ENCODE results near the gene WWOX. TPM values are rescaled to one million over a fixed set of nuclear protein-coding genes. Genes with fewer than 3 reads are reported as not detected.
A peak's percentile ranks its signal among the peaks of the same experiment; 100 is the strongest.

The WWOX gene
- total RNA-seq, 2 donors from 2014 or later = 33.8 to 82.5 TPM

DNA sequence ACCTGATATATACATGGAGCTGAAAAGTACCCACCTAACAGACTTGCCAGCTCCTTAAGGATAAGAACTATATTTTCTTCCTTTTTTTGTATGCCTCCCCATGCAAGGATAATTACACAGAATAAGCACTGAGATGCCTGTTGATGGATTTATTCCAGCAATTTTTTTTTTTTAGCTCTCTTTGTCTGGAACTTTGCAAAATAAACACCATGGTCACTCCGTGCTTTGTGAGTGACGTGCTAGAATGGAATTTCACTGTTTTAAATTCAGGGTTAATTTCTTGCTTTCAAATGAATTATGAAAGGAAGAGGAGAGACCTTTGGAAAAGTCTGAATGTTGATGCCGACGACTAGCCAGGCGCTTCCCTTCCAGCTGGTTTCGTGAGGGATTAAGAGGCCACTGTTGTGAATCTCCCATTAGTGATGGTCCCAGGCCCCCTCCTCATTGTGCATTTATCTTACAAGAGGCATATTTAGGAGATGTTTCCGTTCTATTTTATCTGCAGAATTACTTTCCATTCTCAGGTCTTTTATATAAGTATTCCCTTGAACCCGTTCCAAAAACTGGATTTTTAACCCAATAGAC is 529.1 kb downstream of the WWOX start:
- H3K9me3 ChIP-seq = no peaks in the 10 kb centered on the region
- H3K36me3 ChIP-seq = no peaks in the 10 kb centered on the region
- DNase-seq (ENCODE audit: low spot score) = no peak
- H3K27ac ChIP-seq = no peak overlapping the region
- no peak for ATAC-seq (ENCODE audit: insufficient number of reproducible peaks, low FRiP score, low read depth)
- H3K4me1 ChIP-seq (ENCODE audit: control insufficient read depth in 1 of 2, low read depth in 2 of 2) = peaks cover 3 to 14% of the 10 kb centered on the region in 2 donors
- peak overlapping the region; percentile 6 for H3K4me3 ChIP-seq
- H3K27me3 ChIP-seq (replicated peaks; ENCODE audit: insufficient read depth) = no peaks in the 10 kb centered on the region
- TF ChIP-seq, protein P1, sequence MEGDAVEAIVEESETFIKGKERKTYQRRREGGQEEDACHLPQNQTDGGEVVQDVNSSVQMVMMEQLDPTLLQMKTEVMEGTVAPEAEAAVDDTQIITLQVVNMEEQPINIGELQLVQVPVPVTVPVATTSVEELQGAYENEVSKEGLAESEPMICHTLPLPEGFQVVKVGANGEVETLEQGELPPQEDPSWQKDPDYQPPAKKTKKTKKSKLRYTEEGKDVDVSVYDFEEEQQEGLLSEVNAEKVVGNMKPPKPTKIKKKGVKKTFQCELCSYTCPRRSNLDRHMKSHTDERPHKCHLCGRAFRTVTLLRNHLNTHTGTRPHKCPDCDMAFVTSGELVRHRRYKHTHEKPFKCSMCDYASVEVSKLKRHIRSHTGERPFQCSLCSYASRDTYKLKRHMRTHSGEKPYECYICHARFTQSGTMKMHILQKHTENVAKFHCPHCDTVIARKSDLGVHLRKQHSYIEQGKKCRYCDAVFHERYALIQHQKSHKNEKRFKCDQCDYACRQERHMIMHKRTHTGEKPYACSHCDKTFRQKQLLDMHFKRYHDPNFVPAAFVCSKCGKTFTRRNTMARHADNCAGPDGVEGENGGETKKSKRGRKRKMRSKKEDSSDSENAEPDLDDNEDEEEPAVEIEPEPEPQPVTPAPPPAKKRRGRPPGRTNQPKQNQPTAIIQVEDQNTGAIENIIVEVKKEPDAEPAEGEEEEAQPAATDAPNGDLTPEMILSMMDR (IDR thresholded peaks at IDR 0.05) = no peak

DNA sequence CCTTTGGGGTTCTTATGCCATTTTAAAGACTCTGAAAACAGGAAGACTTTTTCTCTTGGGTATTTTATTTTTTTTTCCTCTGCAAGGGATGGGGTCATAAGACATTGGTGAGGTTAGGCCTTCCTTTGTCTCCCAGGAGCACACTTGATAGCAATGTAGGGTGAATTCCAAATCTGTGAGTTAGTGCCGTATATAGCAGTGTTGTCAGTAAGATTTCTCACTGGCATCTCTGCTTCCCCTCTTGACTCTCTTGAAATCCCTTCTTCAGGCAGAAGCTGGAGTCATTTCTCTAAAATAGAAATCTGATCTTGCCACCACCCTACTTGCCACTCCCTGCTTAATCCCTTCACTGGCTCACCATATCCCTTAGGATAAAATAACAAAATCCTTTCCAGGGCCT is 529.7 kb downstream of the WWOX start:
- H3K27ac ChIP-seq = no peak overlapping the region
- no peaks in the 10 kb centered on the region for H3K36me3 ChIP-seq
- no peaks in the 10 kb centered on the region for H3K27me3 ChIP-seq (replicated peaks; ENCODE audit: insufficient read depth)
- H3K4me1 ChIP-seq (ENCODE audit: control insufficient read depth in 1 of 2, low read depth in 2 of 2) = peaks cover 3 to 14% of the 10 kb centered on the region in 2 donors
- DNase-seq (ENCODE audit: low spot score) = no peak
- TF ChIP-seq, protein P1 (IDR thresholded peaks at IDR 0.05) = no peak
- H3K4me3 ChIP-seq = no peak overlapping the region
- ATAC-seq (ENCODE audit: insufficient number of reproducible peaks, low FRiP score, low read depth) = no peak
- H3K9me3 ChIP-seq = no peaks in the 10 kb centered on the region

DNA sequence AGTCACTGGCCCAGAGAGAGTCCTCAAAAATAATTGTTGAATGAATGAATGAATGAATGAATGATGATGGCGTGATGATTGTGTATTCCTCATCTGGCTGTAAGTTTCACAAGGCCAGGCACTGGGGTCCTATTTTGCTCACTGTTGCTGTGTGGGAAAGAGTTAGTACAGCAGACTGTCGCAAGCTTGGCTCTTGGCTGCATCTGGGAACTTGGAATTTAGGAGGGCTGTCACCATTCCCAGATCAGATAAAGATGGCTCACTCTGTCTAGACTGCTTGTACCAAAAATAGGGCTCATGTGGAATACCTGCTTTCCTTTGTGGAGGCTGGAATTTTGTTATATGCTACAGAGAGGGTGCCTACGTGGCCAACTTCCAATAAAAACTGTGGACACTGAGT is 530.6 kb downstream of the WWOX start:
- peaks cover 3 to 14% of the 10 kb centered on the region in 2 donors for H3K4me1 ChIP-seq (ENCODE audit: control insufficient read depth in 1 of 2, low read depth in 2 of 2)
- H3K36me3 ChIP-seq = no peaks in the 10 kb centered on the region
- H3K9me3 ChIP-seq = no peaks in the 10 kb centered on the region
- H3K27ac ChIP-seq = no peak overlapping the region
- TF ChIP-seq, protein P1 (IDR thresholded peaks at IDR 0.05) = no peak
- H3K4me3 ChIP-seq = no peak overlapping the region
- H3K27me3 ChIP-seq (replicated peaks; ENCODE audit: insufficient read depth) = no peaks in the 10 kb centered on the region
- no peak for DNase-seq (ENCODE audit: low spot score)
- no peak for ATAC-seq (ENCODE audit: insufficient number of reproducible peaks, low FRiP score, low read depth)

DNA sequence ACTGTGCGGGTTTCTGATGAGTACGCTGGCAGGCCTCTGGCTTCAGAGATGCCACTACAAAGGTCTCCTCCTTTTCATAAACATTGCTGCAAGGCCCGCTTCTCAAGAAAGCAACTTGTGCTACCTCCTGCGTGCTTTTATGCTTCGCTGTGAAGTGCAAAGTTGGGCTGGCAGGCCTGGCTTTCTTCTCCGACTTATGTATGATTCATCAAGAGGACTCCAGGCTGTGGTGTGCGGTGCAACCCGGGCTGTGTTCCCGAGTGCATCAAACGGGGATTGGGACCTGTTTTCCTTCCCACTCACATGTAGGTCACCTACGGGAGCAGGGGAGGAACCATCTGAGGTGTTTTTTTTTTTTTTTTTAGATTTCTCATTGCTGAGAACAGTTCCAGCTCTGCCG is 534.1 kb downstream of the WWOX start:
- Histone ChIP-seq H3K36me3 (no peaks in the 10 kb centered on the region), H3K4me1 (ENCODE audit: control insufficient read depth in 1 of 2, low read depth in 2 of 2) (peaks cover 0 to 6% of the 10 kb centered on the region in 2 donors), H3K4me3 (no peak overlapping the region), H3K27ac (no peak overlapping the region), H3K27me3 (replicated peaks; ENCODE audit: insufficient read depth) (no peaks in the 10 kb centered on the region), H3K9me3 (no peaks in the 10 kb centered on the region)
- DNase-seq (ENCODE audit: low spot score) (no peak), ATAC-seq (ENCODE audit: insufficient number of reproducible peaks, low FRiP score, low read depth) (no peak)
- TF ChIP-seq, protein P1 (IDR thresholded peaks at IDR 0.05) = no peak

DNA sequence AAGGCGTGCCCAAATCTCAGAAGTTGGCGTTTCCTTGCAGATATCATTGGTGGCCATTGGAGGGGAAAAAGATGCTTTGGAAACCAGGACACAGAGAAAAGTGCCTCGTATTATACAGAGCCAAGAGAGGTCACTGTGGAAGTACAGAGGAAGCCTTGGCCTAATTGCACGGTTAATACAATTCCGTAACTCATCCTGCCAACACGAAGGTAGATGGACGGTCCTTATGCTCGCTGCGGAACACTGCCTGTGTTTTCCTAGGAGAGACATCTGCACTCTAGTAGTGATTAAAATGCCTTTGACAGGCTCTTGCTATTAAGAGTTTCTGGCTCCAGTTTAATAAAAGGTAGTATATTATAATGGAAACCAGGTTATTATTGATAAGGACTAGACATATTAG is 536.4 kb downstream of the WWOX start:
- no peak overlapping the region for H3K27ac ChIP-seq
- no peak for ATAC-seq (ENCODE audit: insufficient number of reproducible peaks, low FRiP score, low read depth)
- H3K27me3 ChIP-seq (replicated peaks; ENCODE audit: insufficient read depth) = no peaks in the 10 kb centered on the region
- H3K4me3 ChIP-seq = no peak overlapping the region
- no peaks in the 10 kb centered on the region for H3K9me3 ChIP-seq
- TF ChIP-seq, protein P1 (IDR thresholded peaks at IDR 0.05) = no peak
- H3K4me1 ChIP-seq (ENCODE audit: control insufficient read depth in 1 of 2, low read depth in 2 of 2) = no peaks in the 10 kb centered on the region
- DNase-seq (ENCODE audit: low spot score) = no peak
- H3K36me3 ChIP-seq = no peaks in the 10 kb centered on the region
